ENCODE results near the gene CLCF1.
A peak's percentile ranks its signal among the peaks of the same experiment; 100 is the strongest.

CLCF1 gene

DNA sequence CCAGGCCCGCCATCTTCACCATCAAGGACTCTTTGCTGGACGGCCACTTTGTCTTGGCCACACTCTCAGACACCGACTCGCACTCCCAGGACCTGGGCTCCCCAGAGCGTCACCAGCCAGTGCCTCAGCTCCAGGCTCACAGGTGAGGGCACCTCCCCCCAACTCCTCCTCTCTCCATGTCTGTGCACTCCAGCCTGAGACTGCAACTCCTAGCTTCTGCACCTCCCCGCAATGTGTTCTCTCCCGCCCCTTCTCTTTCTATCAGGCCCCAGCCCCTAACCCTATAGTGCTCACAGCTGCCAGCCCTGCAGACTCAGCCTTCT is 22.8 kb upstream of the CLCF1 start:
- no peaks in the 10 kb centered on the region for H3K9me3 ChIP-seq (ENCODE audit: control insufficient read depth, low read length)
- H3K36me3 ChIP-seq (ENCODE audit: control insufficient read depth, insufficient read depth, low read length) = peaks cover 37% of the 10 kb centered on the region
- peaks cover 56% of the 10 kb centered on the region for H3K4me1 ChIP-seq (ENCODE audit: control insufficient read depth, insufficient read depth, low read length, poor library complexity, severe bottlenecking)
- no peak for DNase-seq
- H3K27me3 ChIP-seq (replicated peaks; ENCODE audit: control insufficient read depth, insufficient read depth, low read length, poor library complexity, severe bottlenecking) = no peaks in the 10 kb centered on the region
- no peak overlapping the region for H3K4me3 ChIP-seq (ENCODE audit: insufficient read depth, low read depth, low read length, poor library complexity, severe bottlenecking)
- peak overlapping the region; percentile 69 for H3K27ac ChIP-seq (ENCODE audit: insufficient read depth, low read length, poor library complexity, severe bottlenecking)

DNA sequence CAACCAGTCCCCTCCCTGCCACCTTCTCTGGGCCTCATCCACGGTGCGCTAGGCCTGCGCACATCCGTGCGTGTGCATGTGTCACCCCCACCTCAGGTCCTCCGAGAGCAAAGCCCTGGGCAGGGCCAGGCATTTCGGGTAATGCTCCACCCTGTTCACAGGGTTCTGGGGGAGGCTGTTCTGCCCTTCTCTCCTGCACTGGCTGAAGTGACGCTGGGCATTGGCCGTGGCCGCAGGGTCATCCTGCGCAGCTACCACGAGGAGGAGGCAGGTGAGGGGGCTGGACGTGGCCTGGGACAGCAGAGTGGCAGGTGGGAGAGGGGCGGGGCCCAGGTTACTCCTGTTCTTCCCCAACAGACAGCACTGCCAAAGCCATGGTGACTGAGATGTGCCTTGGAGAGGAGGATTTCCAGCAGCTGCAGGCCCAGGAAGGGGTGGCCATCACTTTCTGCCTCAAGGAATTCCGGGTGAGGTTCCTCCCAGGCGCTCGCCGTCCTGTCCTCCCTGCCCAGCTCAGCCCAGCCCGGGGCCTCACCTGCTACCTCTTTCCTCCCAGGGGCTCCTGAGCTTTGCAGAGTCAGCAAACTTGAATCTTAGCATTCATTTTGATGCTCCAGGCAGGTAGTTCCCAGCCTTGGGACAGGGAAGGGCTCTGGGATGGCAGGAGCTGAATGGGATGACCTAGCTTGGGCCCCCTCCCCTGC is 22.3 kb upstream of the CLCF1 start:
- DNase-seq = no peak
- Histone ChIP-seq H3K27ac (ENCODE audit: insufficient read depth, low read length, poor library complexity, severe bottlenecking) (no peak overlapping the region), H3K27me3 (replicated peaks; ENCODE audit: control insufficient read depth, insufficient read depth, low read length, poor library complexity, severe bottlenecking) (no peaks in the 10 kb centered on the region), H3K36me3 (ENCODE audit: control insufficient read depth, insufficient read depth, low read length) (peaks cover 37% of the 10 kb centered on the region), H3K9me3 (ENCODE audit: control insufficient read depth, low read length) (no peaks in the 10 kb centered on the region), H3K4me3 (ENCODE audit: insufficient read depth, low read depth, low read length, poor library complexity, severe bottlenecking) (no peak overlapping the region), H3K4me1 (ENCODE audit: control insufficient read depth, insufficient read depth, low read length, poor library complexity, severe bottlenecking) (peaks cover 56% of the 10 kb centered on the region)

DNA sequence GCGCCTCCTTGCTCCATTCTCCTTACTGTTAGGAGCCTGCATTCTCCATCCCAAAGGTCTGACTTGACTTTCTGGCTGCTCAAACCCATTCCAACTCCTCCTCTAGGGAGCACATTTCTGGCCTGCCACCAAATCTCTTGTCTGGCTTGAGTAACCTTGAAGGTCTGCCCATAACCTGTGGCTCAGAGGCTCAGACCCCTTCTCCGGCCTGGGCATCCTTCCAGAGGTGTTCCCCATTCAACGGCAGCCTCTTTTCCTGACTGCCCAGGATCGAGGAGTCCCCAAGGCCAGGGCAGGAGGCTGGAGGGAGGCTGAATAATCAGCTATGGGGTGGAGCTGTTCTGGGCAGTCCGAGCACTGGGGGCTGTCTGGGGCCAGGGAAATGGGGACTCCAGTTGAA is 20.6 kb upstream of the CLCF1 start:
- H3K27ac ChIP-seq (ENCODE audit: insufficient read depth, low read length, poor library complexity, severe bottlenecking) = no peak overlapping the region
- no peak overlapping the region for H3K4me3 ChIP-seq (ENCODE audit: insufficient read depth, low read depth, low read length, poor library complexity, severe bottlenecking)
- H3K9me3 ChIP-seq (ENCODE audit: control insufficient read depth, low read length) = no peaks in the 10 kb centered on the region
- H3K4me1 ChIP-seq (ENCODE audit: control insufficient read depth, insufficient read depth, low read length, poor library complexity, severe bottlenecking) = peaks cover 40% of the 10 kb centered on the region
- DNase-seq = no peak
- H3K36me3 ChIP-seq (ENCODE audit: control insufficient read depth, insufficient read depth, low read length) = peaks cover 30% of the 10 kb centered on the region
- no peaks in the 10 kb centered on the region for H3K27me3 ChIP-seq (replicated peaks; ENCODE audit: control insufficient read depth, insufficient read depth, low read length, poor library complexity, severe bottlenecking)

DNA sequence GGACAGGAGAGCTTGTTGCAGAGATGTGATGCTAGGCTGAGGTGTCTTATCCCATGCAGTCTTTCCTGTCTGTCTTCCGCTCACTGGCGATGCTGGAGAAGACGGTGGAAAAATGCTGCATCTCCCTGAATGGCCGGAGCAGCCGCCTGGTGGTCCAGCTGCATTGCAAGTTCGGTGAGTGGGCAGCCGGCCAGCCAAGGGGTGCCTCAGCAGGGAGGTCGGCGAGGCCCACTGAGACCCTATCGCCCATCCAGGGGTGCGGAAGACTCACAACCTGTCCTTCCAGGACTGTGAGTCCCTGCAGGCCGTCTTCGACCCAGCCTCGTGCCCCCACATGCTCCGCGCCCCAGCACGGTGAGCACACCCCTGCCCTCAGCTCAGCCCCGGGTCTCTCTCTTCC is 20.0 kb upstream of the CLCF1 start:
- Histone ChIP-seq H3K27me3 (replicated peaks; ENCODE audit: control insufficient read depth, insufficient read depth, low read length, poor library complexity, severe bottlenecking) (no peaks in the 10 kb centered on the region), H3K9me3 (ENCODE audit: control insufficient read depth, low read length) (no peaks in the 10 kb centered on the region), H3K4me3 (ENCODE audit: insufficient read depth, low read depth, low read length, poor library complexity, severe bottlenecking) (no peak overlapping the region), H3K36me3 (ENCODE audit: control insufficient read depth, insufficient read depth, low read length) (peaks cover 25% of the 10 kb centered on the region), H3K27ac (ENCODE audit: insufficient read depth, low read length, poor library complexity, severe bottlenecking) (no peak overlapping the region), H3K4me1 (ENCODE audit: control insufficient read depth, insufficient read depth, low read length, poor library complexity, severe bottlenecking) (peaks cover 38% of the 10 kb centered on the region)
- no peak for DNase-seq

DNA sequence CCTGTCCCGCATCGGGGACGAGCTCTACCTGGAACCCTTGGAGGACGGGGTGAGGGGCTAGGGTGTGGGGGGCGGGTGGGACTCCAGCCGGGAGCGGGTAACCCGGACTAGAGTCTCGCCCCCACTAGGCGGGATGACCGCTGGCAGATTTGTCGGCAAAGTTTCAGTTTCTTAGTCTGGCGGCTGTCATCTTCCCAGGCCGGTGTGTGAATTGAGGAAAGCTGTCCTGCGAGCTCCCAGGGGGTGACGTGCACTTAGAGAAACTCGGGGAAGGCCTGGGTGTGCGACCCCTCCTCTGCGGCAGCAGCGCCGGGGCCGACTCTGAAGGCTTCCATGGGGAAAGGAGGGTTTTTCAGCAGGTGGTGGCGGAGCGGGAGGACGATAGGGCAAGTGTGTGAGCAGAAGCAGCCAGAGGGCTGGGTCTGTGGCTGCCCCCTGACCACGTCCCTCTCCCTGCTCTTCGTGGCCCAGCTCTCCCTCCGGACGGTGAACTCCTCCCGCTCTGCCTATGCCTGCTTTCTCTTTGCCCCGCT is 18.9 kb upstream of the CLCF1 start:
- DNase-seq = no peak
- Histone ChIP-seq H3K4me1 (ENCODE audit: control insufficient read depth, insufficient read depth, low read length, poor library complexity, severe bottlenecking) (peaks cover 27% of the 10 kb centered on the region), H3K9me3 (ENCODE audit: control insufficient read depth, low read length) (no peaks in the 10 kb centered on the region), H3K27ac (ENCODE audit: insufficient read depth, low read length, poor library complexity, severe bottlenecking) (peak overlapping the region; percentile 79), H3K4me3 (ENCODE audit: insufficient read depth, low read depth, low read length, poor library complexity, severe bottlenecking) (peak overlapping the region; percentile 90), H3K36me3 (ENCODE audit: control insufficient read depth, insufficient read depth, low read length) (peaks cover 13% of the 10 kb centered on the region), H3K27me3 (replicated peaks; ENCODE audit: control insufficient read depth, insufficient read depth, low read length, poor library complexity, severe bottlenecking) (no peaks in the 10 kb centered on the region)

DNA sequence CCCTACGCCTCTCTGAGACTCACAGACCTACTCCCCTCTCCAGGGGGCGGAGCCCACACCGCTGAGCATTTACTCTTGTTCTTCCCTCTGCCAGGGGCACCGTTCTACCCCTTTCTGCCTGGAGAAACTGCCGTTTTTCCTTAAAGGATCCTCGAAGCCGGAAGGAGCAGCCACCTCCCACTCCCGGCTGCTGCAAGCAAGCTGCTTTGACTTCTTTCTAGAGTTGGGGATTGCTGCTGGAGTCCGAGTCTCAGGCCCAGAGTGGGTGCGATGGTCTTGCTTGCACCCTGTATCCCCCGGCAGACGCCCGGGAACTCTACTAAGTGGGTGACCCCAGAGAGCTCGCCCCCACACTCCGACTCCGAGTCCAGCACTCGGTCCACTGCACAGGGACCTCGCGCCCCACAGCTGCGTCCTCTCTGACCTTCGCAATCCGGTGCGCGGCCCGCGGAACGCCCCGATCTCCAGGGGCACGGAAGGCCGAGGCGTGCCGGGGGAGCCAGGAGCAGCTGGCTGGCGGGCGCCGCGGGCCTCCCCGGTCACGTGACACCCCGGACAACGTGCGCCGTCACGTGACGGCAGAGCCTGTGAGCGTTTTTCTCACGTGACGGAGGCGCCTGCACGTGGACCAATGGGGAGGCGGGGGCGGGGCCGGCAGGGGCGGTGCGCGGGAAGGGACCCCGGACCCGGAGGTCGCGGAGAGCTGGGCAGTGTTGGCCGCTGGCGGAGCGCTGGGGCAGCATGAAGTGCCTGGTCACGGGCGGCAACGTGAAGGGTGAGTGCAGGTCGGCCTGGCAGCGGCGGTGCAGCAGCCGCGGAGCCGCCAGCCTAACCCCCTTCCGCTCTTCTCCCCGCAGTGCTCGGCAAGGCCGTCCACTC is 18.1 kb upstream of the CLCF1 start, which contains the start of gene RAD9A:
Gene RAD9A, plus strand, starts transcription at position 683 of the 879 bp plus-strand sequence. Its CDS starts 59 bp downstream, at position 742.
- peak; percentile 88 to 93 (median 89) for DNase-seq
- Histone ChIP-seq H3K27ac (ENCODE audit: insufficient read depth, low read length, poor library complexity, severe bottlenecking) (peak within 1 kb of the TSS; percentile 79), H3K27me3 (replicated peaks; ENCODE audit: control insufficient read depth, insufficient read depth, low read length, poor library complexity, severe bottlenecking) (no peaks in the 10 kb centered on the region), H3K9me3 (ENCODE audit: control insufficient read depth, low read length) (no peaks in the 10 kb centered on the region), H3K4me3 (ENCODE audit: insufficient read depth, low read depth, low read length, poor library complexity, severe bottlenecking) (peak within 1 kb of the TSS; percentile 90), H3K4me1 (ENCODE audit: control insufficient read depth, insufficient read depth, low read length, poor library complexity, severe bottlenecking) (peaks cover 20% of the 10 kb centered on the region), H3K36me3 (ENCODE audit: control insufficient read depth, insufficient read depth, low read length) (peaks cover 11% of the 10 kb centered on the region)

DNA sequence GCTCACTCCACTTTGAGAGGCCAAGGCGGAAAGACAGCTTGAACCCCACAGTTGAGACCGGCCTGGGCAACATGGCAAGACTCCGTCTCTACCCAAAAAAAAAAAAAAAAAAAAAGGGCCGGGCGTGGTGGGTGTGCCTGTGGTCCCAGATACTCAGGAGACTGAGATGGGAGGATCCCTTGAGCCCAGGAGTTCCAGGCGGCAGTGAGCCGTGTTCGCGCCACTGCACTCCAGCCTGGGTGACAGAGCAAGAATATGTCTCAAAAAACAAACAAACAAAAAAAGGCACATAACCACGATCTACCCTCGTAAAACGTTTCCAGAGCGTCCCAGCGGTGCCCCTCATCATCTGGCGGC is 17.5 kb upstream of the CLCF1 start:
- H3K9me3 ChIP-seq (ENCODE audit: control insufficient read depth, low read length) = no peaks in the 10 kb centered on the region
- peaks cover 16% of the 10 kb centered on the region for H3K4me1 ChIP-seq (ENCODE audit: control insufficient read depth, insufficient read depth, low read length, poor library complexity, severe bottlenecking)
- H3K27ac ChIP-seq (ENCODE audit: insufficient read depth, low read length, poor library complexity, severe bottlenecking) = peak overlapping the region; percentile 79
- peak overlapping the region; percentile 90 for H3K4me3 ChIP-seq (ENCODE audit: insufficient read depth, low read depth, low read length, poor library complexity, severe bottlenecking)
- DNase-seq = no peak
- peaks cover 6% of the 10 kb centered on the region for H3K36me3 ChIP-seq (ENCODE audit: control insufficient read depth, insufficient read depth, low read length)
- no peaks in the 10 kb centered on the region for H3K27me3 ChIP-seq (replicated peaks; ENCODE audit: control insufficient read depth, insufficient read depth, low read length, poor library complexity, severe bottlenecking)

DNA sequence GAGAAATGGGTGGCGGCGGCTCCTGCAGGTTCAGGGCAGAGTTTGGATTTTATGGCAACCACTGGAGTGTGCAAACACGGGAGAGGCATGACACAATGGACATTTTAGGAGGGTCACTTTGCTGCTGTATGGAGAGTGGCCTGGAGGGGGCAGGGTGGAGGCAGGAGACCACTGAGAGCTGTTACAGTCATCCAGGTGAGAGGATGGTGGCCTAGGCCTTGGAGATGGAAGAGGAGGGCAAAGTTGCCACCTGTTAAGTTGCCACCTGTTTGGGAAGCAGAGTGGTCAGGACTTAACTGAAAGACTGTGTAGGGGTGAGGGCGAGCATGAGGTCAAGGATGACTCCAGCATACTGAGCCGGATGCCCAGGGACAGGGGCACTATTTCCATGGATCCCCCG is 16.1 kb upstream of the CLCF1 start:
- H3K4me1 ChIP-seq (ENCODE audit: control insufficient read depth, insufficient read depth, low read length, poor library complexity, severe bottlenecking) = peaks cover 16% of the 10 kb centered on the region
- H3K27me3 ChIP-seq (replicated peaks; ENCODE audit: control insufficient read depth, insufficient read depth, low read length, poor library complexity, severe bottlenecking) = no peaks in the 10 kb centered on the region
- no peak overlapping the region for H3K27ac ChIP-seq (ENCODE audit: insufficient read depth, low read length, poor library complexity, severe bottlenecking)
- peaks cover 6% of the 10 kb centered on the region for H3K36me3 ChIP-seq (ENCODE audit: control insufficient read depth, insufficient read depth, low read length)
- no peak for DNase-seq
- no peaks in the 10 kb centered on the region for H3K9me3 ChIP-seq (ENCODE audit: control insufficient read depth, low read length)
- no peak overlapping the region for H3K4me3 ChIP-seq (ENCODE audit: insufficient read depth, low read depth, low read length, poor library complexity, severe bottlenecking)

DNA sequence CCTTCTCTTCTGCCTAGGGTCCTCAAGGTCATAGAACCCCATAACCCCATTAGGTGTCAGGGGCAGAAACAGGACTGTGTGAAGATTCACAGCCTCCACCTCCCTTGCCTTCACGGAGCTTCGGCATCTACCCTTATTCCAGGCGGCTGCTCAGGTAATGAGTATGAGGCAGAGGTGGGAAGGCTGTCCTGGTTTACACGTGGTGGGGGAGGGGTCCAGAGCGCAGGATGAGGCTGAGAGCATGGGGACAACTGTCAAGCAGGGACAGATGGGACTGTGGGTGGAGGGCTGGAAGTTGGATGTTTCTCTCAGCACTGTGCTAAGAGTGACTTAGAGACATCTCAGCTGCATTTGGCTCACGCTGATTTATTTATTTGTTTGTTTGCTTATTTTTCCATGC is 14.1 kb upstream of the CLCF1 start:
- DNase-seq = no peak
- Histone ChIP-seq H3K4me3 (ENCODE audit: insufficient read depth, low read depth, low read length, poor library complexity, severe bottlenecking) (no peak overlapping the region), H3K9me3 (ENCODE audit: control insufficient read depth, low read length) (no peaks in the 10 kb centered on the region), H3K36me3 (ENCODE audit: control insufficient read depth, insufficient read depth, low read length) (no peaks in the 10 kb centered on the region), H3K27ac (ENCODE audit: insufficient read depth, low read length, poor library complexity, severe bottlenecking) (no peak overlapping the region), H3K4me1 (ENCODE audit: control insufficient read depth, insufficient read depth, low read length, poor library complexity, severe bottlenecking) (peaks cover 13% of the 10 kb centered on the region), H3K27me3 (replicated peaks; ENCODE audit: control insufficient read depth, insufficient read depth, low read length, poor library complexity, severe bottlenecking) (no peaks in the 10 kb centered on the region)

DNA sequence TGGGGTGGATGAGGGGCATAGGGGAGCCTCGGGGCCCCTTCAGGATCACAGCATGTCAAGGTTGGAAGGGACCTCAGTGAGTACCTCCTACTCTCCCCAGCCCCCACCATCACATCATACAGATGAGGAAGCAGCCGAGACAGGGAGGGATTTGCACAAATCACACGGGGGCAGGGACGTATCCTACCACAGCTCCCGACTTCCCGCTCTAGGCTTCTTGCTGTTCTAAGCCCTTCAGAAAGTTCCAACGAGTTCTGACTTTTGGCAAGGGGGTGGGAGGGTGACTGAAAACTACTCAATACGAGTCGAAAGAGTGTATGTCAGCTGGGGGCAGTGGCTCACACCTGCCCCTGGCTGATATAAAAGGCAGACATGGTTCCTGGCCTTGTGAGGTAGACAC is 13.7 kb upstream of the CLCF1 start:
- Histone ChIP-seq H3K4me3 (ENCODE audit: insufficient read depth, low read depth, low read length, poor library complexity, severe bottlenecking) (no peak overlapping the region), H3K27me3 (replicated peaks; ENCODE audit: control insufficient read depth, insufficient read depth, low read length, poor library complexity, severe bottlenecking) (no peaks in the 10 kb centered on the region), H3K36me3 (ENCODE audit: control insufficient read depth, insufficient read depth, low read length) (no peaks in the 10 kb centered on the region), H3K27ac (ENCODE audit: insufficient read depth, low read length, poor library complexity, severe bottlenecking) (no peak overlapping the region), H3K4me1 (ENCODE audit: control insufficient read depth, insufficient read depth, low read length, poor library complexity, severe bottlenecking) (peaks cover 14% of the 10 kb centered on the region), H3K9me3 (ENCODE audit: control insufficient read depth, low read length) (no peaks in the 10 kb centered on the region)
- no peak for DNase-seq
